ENCODE measurements around the gene MSX2. TPM values are rescaled to one million over a fixed set of nuclear protein-coding genes. Genes with fewer than 3 reads are reported as not detected.

Gene MSX2
- total and polyA plus RNA-seq, 9 donors = 0.27 to 1.5 (median 0.73) TPM

GRCh38 chr5:174692982-174693422 is 31.4 kb upstream of the MSX2 start:
- Histone ChIP-seq H3K9me3 (replicated peaks; ENCODE audit: control insufficient read depth, low read depth, low read length) (no peaks in the 10 kb centered on the region), H3K36me3 (ENCODE audit: control insufficient read depth, insufficient read depth, low read length) (no peaks in the 10 kb centered on the region), H3K27me3 (ENCODE audit: control insufficient read depth, insufficient read depth, low read length) (peaks cover 76% of the 10 kb centered on the region), H3K4me3 (ENCODE audit: low read length) (no peak overlapping the region), H3K4me1 (ENCODE audit: control insufficient read depth, insufficient read depth, low read length) (no peaks in the 10 kb centered on the region), H3K27ac (ENCODE audit: low read length) (no peak overlapping the region)
- DNase-seq = no peak
- 1% methylated on average over 10 of the region's 16 CpGs for WGBS (ENCODE audit: insufficient coverage)

GRCh38 chr5:174693697-174694385 is 30.5 kb upstream of the MSX2 start:
- Histone ChIP-seq H3K27ac (ENCODE audit: low read length) (no peak overlapping the region), H3K27me3 (ENCODE audit: control insufficient read depth, insufficient read depth, low read length) (peaks cover 70% of the 10 kb centered on the region), H3K9me3 (replicated peaks; ENCODE audit: control insufficient read depth, low read depth, low read length) (no peaks in the 10 kb centered on the region), H3K4me1 (ENCODE audit: control insufficient read depth, insufficient read depth, low read length) (no peaks in the 10 kb centered on the region), H3K4me3 (ENCODE audit: low read length) (no peak overlapping the region), H3K36me3 (ENCODE audit: control insufficient read depth, insufficient read depth, low read length) (no peaks in the 10 kb centered on the region)
- no peak for DNase-seq
- 41% methylated on average over 11 of the region's 11 CpGs for WGBS (ENCODE audit: insufficient coverage)

- H3K27me3 ChIP-seq (ENCODE audit: control insufficient read depth, insufficient read depth, low read length) = peaks cover 64% of the 10 kb centered on the region
Observed at GRCh38 chr5:174694611-174695010, 29.8 kb upstream of the MSX2 start.

GRCh38 chr5:174698156-174698555 is 26.2 kb upstream of the MSX2 start:
- Histone ChIP-seq H3K9me3 (replicated peaks; ENCODE audit: control insufficient read depth, low read depth, low read length) (no peaks in the 10 kb centered on the region), H3K4me1 (ENCODE audit: control insufficient read depth, insufficient read depth, low read length) (no peaks in the 10 kb centered on the region), H3K27me3 (ENCODE audit: control insufficient read depth, insufficient read depth, low read length) (peaks cover 30% of the 10 kb centered on the region), H3K27ac (ENCODE audit: low read length) (no peak overlapping the region), H3K4me3 (ENCODE audit: low read length) (no peak overlapping the region), H3K36me3 (ENCODE audit: control insufficient read depth, insufficient read depth, low read length) (no peaks in the 10 kb centered on the region)
- no peak for DNase-seq
- 78% methylated on average over 2 of the region's 8 CpGs for WGBS (ENCODE audit: insufficient coverage)

More at GRCh38 chr5:174694611-174695010, 29.8 kb upstream of the MSX2 start:
- H3K36me3 ChIP-seq (ENCODE audit: control insufficient read depth, insufficient read depth, low read length) = no peaks in the 10 kb centered on the region
- no peaks in the 10 kb centered on the region for H3K4me1 ChIP-seq (ENCODE audit: control insufficient read depth, insufficient read depth, low read length)
- 38% methylated on average over 2 of the region's 7 CpGs for WGBS (ENCODE audit: insufficient coverage)
- no peaks in the 10 kb centered on the region for H3K9me3 ChIP-seq (replicated peaks; ENCODE audit: control insufficient read depth, low read depth, low read length)
- no peak for DNase-seq
- no peak overlapping the region for H3K27ac ChIP-seq (ENCODE audit: low read length)
- H3K4me3 ChIP-seq (ENCODE audit: low read length) = no peak overlapping the region

GRCh38 chr5:174699131-174699530 is 25.3 kb upstream of the MSX2 start:
- WGBS (ENCODE audit: insufficient coverage) = no CpG with 5 or more reads among the region's 3 CpGs
- H3K9me3 ChIP-seq (replicated peaks; ENCODE audit: control insufficient read depth, low read depth, low read length) = no peaks in the 10 kb centered on the region
- H3K36me3 ChIP-seq (ENCODE audit: control insufficient read depth, insufficient read depth, low read length) = no peaks in the 10 kb centered on the region
- no peak overlapping the region for H3K4me3 ChIP-seq (ENCODE audit: low read length)
- DNase-seq = no peak
- H3K27me3 ChIP-seq (ENCODE audit: control insufficient read depth, insufficient read depth, low read length) = peaks cover 22% of the 10 kb centered on the region
- no peaks in the 10 kb centered on the region for H3K4me1 ChIP-seq (ENCODE audit: control insufficient read depth, insufficient read depth, low read length)
- no peak overlapping the region for H3K27ac ChIP-seq (ENCODE audit: low read length)

- H3K4me3 ChIP-seq (ENCODE audit: low read length) = no peak overlapping the region
- WGBS (ENCODE audit: insufficient coverage) = 22% methylated on average over 6 of the region's 9 CpGs
- peaks cover 47% of the 10 kb centered on the region for H3K27me3 ChIP-seq (ENCODE audit: control insufficient read depth, insufficient read depth, low read length)
- DNase-seq = no peak
- H3K9me3 ChIP-seq (replicated peaks; ENCODE audit: control insufficient read depth, low read depth, low read length) = no peaks in the 10 kb centered on the region
- H3K36me3 ChIP-seq (ENCODE audit: control insufficient read depth, insufficient read depth, low read length) = no peaks in the 10 kb centered on the region
- H3K27ac ChIP-seq (ENCODE audit: low read length) = no peak overlapping the region
- no peaks in the 10 kb centered on the region for H3K4me1 ChIP-seq (ENCODE audit: control insufficient read depth, insufficient read depth, low read length)
Observed at GRCh38 chr5:174706997-174707572, 17.3 kb upstream of the MSX2 start.

GRCh38 chr5:174707671-174708070 is 16.7 kb upstream of the MSX2 start:
- no peak overlapping the region for H3K27ac ChIP-seq (ENCODE audit: low read length)
- no peak for DNase-seq
- H3K4me1 ChIP-seq (ENCODE audit: control insufficient read depth, insufficient read depth, low read length) = no peaks in the 10 kb centered on the region
- no peaks in the 10 kb centered on the region for H3K36me3 ChIP-seq (ENCODE audit: control insufficient read depth, insufficient read depth, low read length)
- no peak overlapping the region for H3K4me3 ChIP-seq (ENCODE audit: low read length)
- peaks cover 48% of the 10 kb centered on the region for H3K27me3 ChIP-seq (ENCODE audit: control insufficient read depth, insufficient read depth, low read length)
- no peaks in the 10 kb centered on the region for H3K9me3 ChIP-seq (replicated peaks; ENCODE audit: control insufficient read depth, low read depth, low read length)
- 74% methylated on average over 8 of the region's 11 CpGs for WGBS (ENCODE audit: insufficient coverage)

- Histone ChIP-seq H3K36me3 (ENCODE audit: control insufficient read depth, insufficient read depth, low read length) (no peaks in the 10 kb centered on the region), H3K4me1 (ENCODE audit: control insufficient read depth, insufficient read depth, low read length) (no peaks in the 10 kb centered on the region), H3K27ac (ENCODE audit: low read length) (no peak overlapping the region), H3K4me3 (ENCODE audit: low read length) (no peak overlapping the region), H3K9me3 (replicated peaks; ENCODE audit: control insufficient read depth, low read depth, low read length) (no peaks in the 10 kb centered on the region), H3K27me3 (ENCODE audit: control insufficient read depth, insufficient read depth, low read length) (peaks cover 49% of the 10 kb centered on the region)
- WGBS (ENCODE audit: insufficient coverage) = 23% methylated on average over 9 of the region's 20 CpGs
- DNase-seq = no peak
Observed at GRCh38 chr5:174708476-174709207, 15.7 kb upstream of the MSX2 start.

GRCh38 chr5:174714751-174715150 is 9.6 kb upstream of the MSX2 start:
- H3K36me3 ChIP-seq (ENCODE audit: control insufficient read depth, insufficient read depth, low read length) = no peaks in the 10 kb centered on the region
- H3K9me3 ChIP-seq (replicated peaks; ENCODE audit: control insufficient read depth, low read depth, low read length) = no peaks in the 10 kb centered on the region
- DNase-seq = no peak
- H3K27ac ChIP-seq (ENCODE audit: low read length) = no peak overlapping the region
- no peaks in the 10 kb centered on the region for H3K4me1 ChIP-seq (ENCODE audit: control insufficient read depth, insufficient read depth, low read length)
- H3K27me3 ChIP-seq (ENCODE audit: control insufficient read depth, insufficient read depth, low read length) = peaks cover 51% of the 10 kb centered on the region
- H3K4me3 ChIP-seq (ENCODE audit: low read length) = no peak overlapping the region

GRCh38 chr5:174715804-174716203 is 8.6 kb upstream of the MSX2 start:
- no peak for DNase-seq
- H3K9me3 ChIP-seq (replicated peaks; ENCODE audit: control insufficient read depth, low read depth, low read length) = no peaks in the 10 kb centered on the region
- H3K36me3 ChIP-seq (ENCODE audit: control insufficient read depth, insufficient read depth, low read length) = no peaks in the 10 kb centered on the region
- H3K4me3 ChIP-seq (ENCODE audit: low read length) = no peak overlapping the region
- H3K4me1 ChIP-seq (ENCODE audit: control insufficient read depth, insufficient read depth, low read length) = peaks cover 5% of the 10 kb centered on the region
- no peak overlapping the region for H3K27ac ChIP-seq (ENCODE audit: low read length)
- peaks cover 59% of the 10 kb centered on the region for H3K27me3 ChIP-seq (ENCODE audit: control insufficient read depth, insufficient read depth, low read length)
- WGBS (ENCODE audit: insufficient coverage) = 81% methylated on average over 2 of the region's 3 CpGs
